H1 (cell line): ENCODE data around the gene ZNF423. TPM values are rescaled to one million over a fixed set of nuclear protein-coding genes. Genes with fewer than 3 reads are reported as not detected.

Source experiments
- CTCF ChIA-PET: fragments of 300-600 bp; sonication (Branson Sonifier 250); formaldehyde crosslinking; loops from one replicate; lab custom pipeline; 2021; ENCODE audit not compliant: partially characterized antibody; lab: Charles Lee
- POLR2A ChIA-PET: fragments of 300-600 bp; sonication (Branson Sonifier 250); formaldehyde crosslinking; loops from one replicate; lab custom pipeline; 2021; ENCODE audit warnings: inconsistent platforms; ENCODE audit not compliant: partially characterized antibody; lab: Charles Lee
- DNase-seq, 2 experiments: peaks; one replicate each; pipeline versions ENCODE4 v3.0.0 to v3.0.0-alpha.2; 2010 to 2022; ENCODE audit warnings: low spot score in 2 of 2, low read depth in 1 of 2, mixed read lengths in 1 of 2
- FAIRE-seq: peaks from 2 replicates; lab custom pipeline; 2011; peaks lifted over from hg19 to GRCh38; lab: Jason Lieb, UNC
- H2AFZ ChIP-seq: 2 replicates; pipeline ENCODE4 v1.8.1; 2012; ENCODE audit warnings: low read length, inconsistent platforms
- H2AK5ac ChIP-seq: 2 replicates; pipeline ENCODE4 v1.6.1; 2013; ENCODE audit warnings: low read depth, low read length
- H2BK120ac ChIP-seq: replicated peaks from 2 replicates; pipeline ENCODE3; 2013; ENCODE audit warnings: low read depth, low read length, inconsistent platforms
- H2BK12ac ChIP-seq: 2 replicates; pipeline ENCODE4 v1.6.1; 2013; ENCODE audit warnings: low read depth, low read length
- H2BK15ac ChIP-seq: 2 replicates; pipeline ENCODE4 v1.6.1; 2013; ENCODE audit warnings: low read length
- H2BK20ac ChIP-seq: 2 replicates; pipeline ENCODE4 v1.6.1; 2013; ENCODE audit warnings: low read length
- H2BK5ac ChIP-seq: 2 replicates; pipeline ENCODE4 v1.6.1; 2013; ENCODE audit warnings: low read depth, low read length
- H3K14ac ChIP-seq: 2 replicates; pipeline ENCODE4 v1.6.1; 2013; ENCODE audit warnings: inconsistent platforms; ENCODE audit not compliant: insufficient read length
- H3K18ac ChIP-seq: 2 replicates; pipeline ENCODE4 v1.6.1; 2013; ENCODE audit warnings: low read length; ENCODE audit errors: extremely low read depth
- H3K23ac ChIP-seq: 2 replicates; pipeline ENCODE4 v1.6.1; 2013; ENCODE audit warnings: inconsistent platforms; ENCODE audit not compliant: insufficient read length
- H3K23me2 ChIP-seq: 2 replicates; pipeline ENCODE4 v1.6.1; 2013; ENCODE audit warnings: low read depth, low read length
- H3K27ac ChIP-seq: 2 replicates; pipeline ENCODE4 v1.6.1; 2011; ENCODE audit warnings: low read depth, low read length, inconsistent platforms
- H3K27me3 ChIP-seq, 4 experiments: replicated peaks in 1 of 4; 1 replicate in 1 of 4; 2 replicates in 3 of 4; pipeline versions ENCODE4 v1.6.1 to v1.8.1; 2011 to 2013; ENCODE audit warnings: low read length in 3 of 4, mild to moderate bottlenecking in 3 of 4, inconsistent platforms in 2 of 4, mixed read lengths in 2 of 4, moderate library complexity in 1 of 4; ENCODE audit not compliant: control insufficient read depth in 3 of 4, insufficient read depth in 3 of 4; ENCODE audit errors: extremely low read depth in 1 of 4
- H3K36me3 ChIP-seq, 4 experiments: 2 replicates each; pipeline versions ENCODE4 v1.6.1 to v1.8.1; 2011 to 2013; ENCODE audit warnings: mild to moderate bottlenecking in 4 of 4, low read length in 3 of 4, moderate library complexity in 2 of 4, control low read depth in 1 of 4, inconsistent platforms in 1 of 4; ENCODE audit not compliant: insufficient read depth in 4 of 4, control insufficient read depth in 2 of 4
- H3K4ac ChIP-seq: replicated peaks from 2 replicates; pipeline ENCODE3; 2013; ENCODE audit warnings: low read length, low read depth, mixed read lengths, inconsistent platforms; ENCODE audit not compliant: insufficient read length
- H3K4me1 ChIP-seq, 4 experiments: replicated peaks in 1 of 4; 1 replicate in 1 of 4; 2 replicates in 3 of 4; pipeline versions ENCODE4 v1.6.1 to v1.8.1; 2011 to 2013; ENCODE audit warnings: low read length in 3 of 4, inconsistent platforms in 2 of 4, mixed read lengths in 1 of 4; ENCODE audit not compliant: insufficient read depth in 4 of 4, control insufficient read depth in 3 of 4
- H3K4me2 ChIP-seq, 2 experiments: 2 replicates each; pipeline versions ENCODE4 v1.6.1 to v1.8.1; 2011 to 2013; ENCODE audit warnings: low read depth in 2 of 2, low read length in 2 of 2, control low read depth in 1 of 2, inconsistent platforms in 1 of 2, mild to moderate bottlenecking in 1 of 2; ENCODE audit not compliant: insufficient read depth in 1 of 2
- H3K4me3 ChIP-seq, 4 experiments: fragments of 200-600, 300-600 bp in 1 of 4; sonication (generic), shearing (Covaris generic), sonication (Bioruptor Twin) in 1 of 4; 2 replicates each; pipeline versions ENCODE4 v1.5.1 to v1.8.1; 2011 to 2016; ENCODE audit warnings: low read length in 4 of 4, low read depth in 3 of 4, control low read depth in 2 of 4, inconsistent platforms in 2 of 4, mild to moderate bottlenecking in 2 of 4, mixed read lengths in 1 of 4, moderate library complexity in 1 of 4; ENCODE audit not compliant: insufficient read depth in 2 of 4; ENCODE audit errors: extremely low read depth in 1 of 4
- H3K56ac ChIP-seq: replicated peaks from 2 replicates; pipeline ENCODE3; 2013; ENCODE audit warnings: low read depth, mild to moderate bottlenecking, mixed read lengths, low read length, inconsistent platforms; ENCODE audit not compliant: insufficient read length
- H3K79me1 ChIP-seq: 2 replicates; pipeline ENCODE4 v1.6.1; 2013; ENCODE audit warnings: low read depth, low read length, control low read depth
- H3K79me2 ChIP-seq, 2 experiments: 2 replicates each; pipeline versions ENCODE4 v1.6.1 to v1.8.1; 2012 to 2013; ENCODE audit warnings: low read length in 2 of 2, mild to moderate bottlenecking in 2 of 2, inconsistent platforms in 1 of 2; ENCODE audit not compliant: insufficient read depth in 2 of 2, control insufficient read depth in 1 of 2
- H3K9ac ChIP-seq, 4 experiments: replicated peaks in 1 of 4; 1 replicate in 1 of 4; 2 replicates in 3 of 4; pipeline versions ENCODE4 v1.6.1 to v1.8.1; 2011 to 2013; ENCODE audit warnings: low read depth in 3 of 4, low read length in 3 of 4, control low read depth in 2 of 4, mild to moderate bottlenecking in 2 of 4, moderate library complexity in 2 of 4, inconsistent platforms in 1 of 4; ENCODE audit errors: extremely low read depth in 1 of 4
- H3K9me3 ChIP-seq, 2 experiments: 2 replicates each; pipeline versions ENCODE4 v1.6.1 to v1.8.1; 2012 to 2013; ENCODE audit warnings: mild to moderate bottlenecking in 2 of 2, moderate library complexity in 2 of 2, control low read depth in 1 of 2, inconsistent platforms in 1 of 2, low read depth in 1 of 2, low read length in 1 of 2, mixed read lengths in 1 of 2; ENCODE audit not compliant: insufficient read depth in 2 of 2
- H4K20me1 ChIP-seq, 2 experiments: replicated peaks in 1 of 2; 2 replicates each; pipeline versions ENCODE3 to v1.8.1; 2011 to 2013; ENCODE audit warnings: inconsistent platforms in 2 of 2, low read length in 2 of 2, mild to moderate bottlenecking in 1 of 2; ENCODE audit not compliant: insufficient read depth in 2 of 2, control insufficient read depth in 1 of 2
- H4K5ac ChIP-seq: 2 replicates; pipeline ENCODE4 v1.6.1; 2013; ENCODE audit warnings: low read length, low read depth, mixed read lengths, inconsistent platforms; ENCODE audit not compliant: insufficient read length
- H4K8ac ChIP-seq: 2 replicates; pipeline ENCODE4 v1.8.0; 2013; ENCODE audit warnings: mild to moderate bottlenecking, moderate library complexity, low read length, inconsistent platforms; ENCODE audit not compliant: insufficient read depth; ENCODE audit errors: extremely low read depth
- H4K91ac ChIP-seq: replicated peaks from 2 replicates; pipeline ENCODE3; 2013; ENCODE audit warnings: low read length, mixed read lengths, inconsistent platforms; ENCODE audit not compliant: insufficient read length
- ATF2 ChIP-seq: IDR thresholded peaks from 2 replicates; pipeline ENCODE4 v1.6.1; 2012; ENCODE audit warnings: low read length, inconsistent platforms
- CBX8 ChIP-seq: fragments of 300-800, 300-1000 bp; sonication (generic); IDR thresholded peaks from 2 replicates; pipeline ENCODE4 v1.7.1; 2016; ENCODE audit warnings: low read depth, low read length, borderline replicate concordance
- CTCF ChIP-seq, 3 experiments: IDR thresholded peaks; 1 replicate in 2 of 3; 2 replicates in 1 of 3; pipeline versions ENCODE4 v1.5.1 to v1.6.1; 2011; ENCODE audit warnings: low read length in 3 of 3, mild to moderate bottlenecking in 3 of 3, inconsistent platforms in 2 of 3, low read depth in 1 of 3, moderate library complexity in 1 of 3; ENCODE audit not compliant: insufficient read depth in 1 of 3; ENCODE audit errors: control extremely low read depth in 1 of 3
- EZH2 ChIP-seq: fragments of 200-600 bp; sonication (generic); IDR thresholded peaks from 2 replicates; pipeline ENCODE4 v1.7.1; 2012; ENCODE audit warnings: low read depth, mild to moderate bottlenecking, moderate library complexity, low read length, inconsistent platforms; ENCODE audit not compliant: severe bottlenecking
- GABPA ChIP-seq: IDR thresholded peaks from 2 replicates; pipeline ENCODE4 v1.6.1; 2011; ENCODE audit warnings: mild to moderate bottlenecking, low read length, moderate library complexity, borderline replicate concordance; ENCODE audit not compliant: insufficient read depth
- HDAC2 ChIP-seq, 2 experiments: fragments of 300-600 bp in 1 of 2; sonication (generic) in 1 of 2; IDR thresholded peaks; 2 replicates each; pipeline ENCODE4 v1.6.1; 2011 to 2012; ENCODE audit warnings: low read depth in 2 of 2, low read length in 2 of 2, mild to moderate bottlenecking in 2 of 2, moderate library complexity in 2 of 2, borderline replicate concordance in 1 of 2, inconsistent platforms in 1 of 2
- NRF1 ChIP-seq: IDR thresholded peaks from 2 replicates; pipeline ENCODE4 v1.6.1; 2011; ENCODE audit warnings: mild to moderate bottlenecking, low read depth, low read length, improper control_type of control experiment
- TAF1 ChIP-seq: IDR thresholded peaks from 2 replicates; pipeline ENCODE4 v1.6.1; 2011; ENCODE audit warnings: mild to moderate bottlenecking, low read depth, low read length
- TBP ChIP-seq: IDR thresholded peaks from 2 replicates; pipeline ENCODE4 v1.6.1; 2011; ENCODE audit warnings: low read depth, low read length, improper control_type of control experiment
- WGBS, 2 experiments: shearing (Covaris generic) in 1 of 2; methylation state at CpG; one replicate each; pipeline versions ENCODE4 v1.1.6 to v1.1.7; 2013 to 2015; ENCODE audit warnings: low lambda C conversion rate in 2 of 2, mixed read lengths in 2 of 2, inconsistent platforms in 1 of 2, low coverage in 1 of 2, missing lambda C conversion rate in 1 of 2; ENCODE audit not compliant: insufficient replicate concordance in 2 of 2, insufficient coverage in 1 of 2, insufficient read length in 1 of 2; ENCODE audit errors: extremely low coverage in 1 of 2, missing lambda C conversion rate in 1 of 2; 5-methylcytosine and 5-hydroxymethylcytosine counted together
- polyA plus RNA-seq, 7 experiments: library from polyadenylated mRNA; depleted of rRNA in 3 of 7; stranded (reverse) in 5 of 7; unstranded in 2 of 7; fragments of >200 nt in 5 of 7; fragments of 200-250 nt in 2 of 7; gene quantifications; 1 replicate in 5 of 7; 2 replicates in 1 of 7; 4 replicates in 1 of 7; pipeline versions ENCODE4 v1.2.1 to v1.2.3, GENCODE V29; 2011 to 2013; ENCODE audit warnings: missing spikeins in 2 of 7, mixed read lengths in 2 of 7
- total RNA-seq: library from RNA; stranded (reverse); fragmentation: NEBNext Ultra II Directional; extraction: Animal tissue kit (Norgen Biotek cat#: 25700); gene quantifications from 2 replicates; pipeline ENCODE4 v1.2.1, GENCODE V29; 2021

Gene ZNF423
- total and polyA plus RNA-seq, 2 of the 8 experiments (the other 6 are each of a cell fraction or from before 2014, with no cell fraction given), result 38.2 to 52.3 TPM

GRCh38 chr16:49712542-49712941 lies 143.4 kb downstream of the ZNF423 start:
- Histone ChIP-seq H3K36me3 (no peaks in the 10 kb centered on the region), H2BK120ac (no peak overlapping the region), H3K79me2 (peaks cover 0 to 8% of the 10 kb centered on the region in 2 experiments; a peak in 1 of 4 replicates), H4K20me1 (peaks cover 0 to 1% of the 10 kb centered on the region in 2 experiments), H3K4me2 (no peak overlapping the region), H2BK20ac (no peak overlapping the region), H3K56ac (no peak overlapping the region), H2BK12ac (no peak overlapping the region), H3K4ac (no peak overlapping the region), H3K14ac (no peak overlapping the region), H3K23ac (no peak overlapping the region), H3K4me1 (peaks cover 0 to 22% (median 5%) of the 10 kb centered on the region in 4 experiments; a peak in 5 of 7 replicates), H3K4me3 (no peak overlapping the region), H2BK15ac (no peak overlapping the region), H2AK5ac (no peak overlapping the region), H3K27ac (no peak overlapping the region), H4K8ac (peak overlapping the region; percentile 3; the same call in 1 of the 2 replicates), H3K18ac (no peak overlapping the region), H2AFZ (no peak overlapping the region), H4K5ac (no peak overlapping the region), H3K27me3 (no peaks in the 10 kb centered on the region), H4K91ac (no peak overlapping the region), H3K9ac (no peak overlapping the region), H3K23me2 (no peaks in the 10 kb centered on the region), H3K9me3 (no peaks in the 10 kb centered on the region), H3K79me1 (peaks cover 15% of the 10 kb centered on the region), H2BK5ac (no peak overlapping the region)
- WGBS, 2 experiments, result 93% methylated on average over 16 of the region's 16 CpGs; no CpG with 5 or more reads in 1 of the 2 experiments
- DNase-seq (no peak), FAIRE-seq (no peak)
- POLR2A ChIA-PET, result interaction anchor here (1.4 kb wide), 1 partner anchor 8 kb away, joined by 3 read pairs; no protein-coding TSS in a partner anchor
- CTCF ChIA-PET, result interaction anchor here (0.9 to 2.0 kb wide), 2 partner anchors 12 to 69 kb away, joined by 3 to 4 read pairs; no protein-coding TSS in a partner anchor
- no peak for TF ChIP-seq CTCF (IDR thresholded peaks at IDR 0.05; ENCODE audit: control extremely low read depth in 1 of 3, insufficient read depth in 1 of 3, low read depth in 1 of 3, low read length in 3 of 3)
- TF ChIP-seq TBP, result no peak
- no peak for TF ChIP-seq TAF1
- no peak for TF ChIP-seq GABPA
- no peak for TF ChIP-seq HDAC2 (IDR thresholded peaks at IDR 0.05; ENCODE audit: borderline replicate concordance in 1 of 2, low read depth in 2 of 2, low read length in 2 of 2)
- TF ChIP-seq CBX8, result no peak
- no peak for TF ChIP-seq ATF2
- no peak for TF ChIP-seq EZH2
- no peak for TF ChIP-seq NRF1
